ENCODE results near the gene LRRC27.

DNA sequence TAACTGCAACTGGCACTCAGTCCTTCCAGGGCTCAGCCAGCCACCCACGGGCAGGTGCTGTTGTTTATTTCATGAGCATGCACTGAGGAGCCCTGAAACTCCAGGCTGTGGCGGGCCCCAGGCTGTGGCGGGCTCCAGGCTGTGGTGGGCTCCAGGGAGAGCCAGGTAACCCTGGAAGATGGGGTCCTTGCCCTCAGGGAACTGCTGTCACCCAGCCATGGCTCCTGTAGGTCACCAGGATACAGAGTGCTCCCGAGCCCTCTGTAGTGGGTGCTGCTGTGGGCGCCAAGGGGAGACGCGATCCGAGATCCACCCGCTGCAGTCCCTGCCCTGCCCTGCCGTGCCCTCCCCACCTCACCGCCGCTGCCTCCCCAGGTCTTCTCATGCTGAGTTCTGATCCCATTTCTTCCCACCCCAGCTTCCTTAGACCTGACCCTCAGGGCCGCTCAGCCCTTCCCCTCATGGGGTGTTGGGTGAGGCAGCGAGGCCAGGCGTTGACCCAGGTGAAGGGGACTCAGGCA lies 29.6 kb downstream of the LRRC27 start:
- TF ChIP-seq, protein P1, sequence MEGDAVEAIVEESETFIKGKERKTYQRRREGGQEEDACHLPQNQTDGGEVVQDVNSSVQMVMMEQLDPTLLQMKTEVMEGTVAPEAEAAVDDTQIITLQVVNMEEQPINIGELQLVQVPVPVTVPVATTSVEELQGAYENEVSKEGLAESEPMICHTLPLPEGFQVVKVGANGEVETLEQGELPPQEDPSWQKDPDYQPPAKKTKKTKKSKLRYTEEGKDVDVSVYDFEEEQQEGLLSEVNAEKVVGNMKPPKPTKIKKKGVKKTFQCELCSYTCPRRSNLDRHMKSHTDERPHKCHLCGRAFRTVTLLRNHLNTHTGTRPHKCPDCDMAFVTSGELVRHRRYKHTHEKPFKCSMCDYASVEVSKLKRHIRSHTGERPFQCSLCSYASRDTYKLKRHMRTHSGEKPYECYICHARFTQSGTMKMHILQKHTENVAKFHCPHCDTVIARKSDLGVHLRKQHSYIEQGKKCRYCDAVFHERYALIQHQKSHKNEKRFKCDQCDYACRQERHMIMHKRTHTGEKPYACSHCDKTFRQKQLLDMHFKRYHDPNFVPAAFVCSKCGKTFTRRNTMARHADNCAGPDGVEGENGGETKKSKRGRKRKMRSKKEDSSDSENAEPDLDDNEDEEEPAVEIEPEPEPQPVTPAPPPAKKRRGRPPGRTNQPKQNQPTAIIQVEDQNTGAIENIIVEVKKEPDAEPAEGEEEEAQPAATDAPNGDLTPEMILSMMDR (conservative IDR thresholded peaks at IDR 0.05; ENCODE audit: low read depth, low read length), result no peak
- TF ChIP-seq EZH2phosphoT487 (IDR thresholded peaks at IDR 0.05; ENCODE audit: borderline replicate concordance, low read length), result no peak
